HepG2 (cell line): Measurements from ENCODE around the gene NT5DC2. TPM values are rescaled to one million over a fixed set of nuclear protein-coding genes. Genes with fewer than 3 reads are reported as not detected.

ENCODE experiments used
- CENPX ChIP-seq: sonication (generic); formaldehyde crosslinking; IDR thresholded peaks from 2 replicates; pipeline ENCODE4 v1.9.0; 2021; ENCODE audit warnings: mild to moderate bottlenecking, missing genetic modification reagents, moderate library complexity
- FOXC1 ChIP-seq: sonication (generic); formaldehyde crosslinking; IDR thresholded peaks from 2 replicates; pipeline ENCODE4 v1.8.0; 2022; ENCODE audit warnings: mild to moderate bottlenecking, missing genetic modification reagents, borderline replicate concordance
- HHEX ChIP-seq: IDR thresholded peaks from 2 replicates; pipeline ENCODE4 v1.6.1; 2016; ENCODE audit warnings: control low read depth
- KAT8 ChIP-seq: IDR thresholded peaks from 2 replicates; pipeline ENCODE4 v1.6.1; 2016; ENCODE audit warnings: missing genetic modification reagents, missing compliant biosample characterization
- KLF15 ChIP-seq: sonication (generic); formaldehyde crosslinking; IDR thresholded peaks from 2 replicates; pipeline ENCODE4 v1.8.1; 2023; ENCODE audit warnings: borderline replicate concordance, mild to moderate bottlenecking, inconsistent platforms, missing genetic modification reagents, mixed read lengths
- MEIS2 ChIP-seq: sonication (generic); formaldehyde crosslinking; IDR thresholded peaks from 2 replicates; pipeline ENCODE4 v1.9.0; 2021; ENCODE audit warnings: mild to moderate bottlenecking, missing genetic modification reagents
- NBN ChIP-seq: fragments of 450-650 bp; conservative IDR thresholded peaks from 2 replicates; pipeline ENCODE4 v1.6.1; 2017
- NFE2L2 ChIP-seq: fragments of 150-350 bp; IDR thresholded peaks from 2 replicates; pipeline ENCODE4 v1.6.1; 2014; ENCODE audit warnings: low read length
- PHF8 ChIP-seq: sonication (generic); formaldehyde crosslinking; IDR thresholded peaks from 2 replicates; pipeline ENCODE4 v1.5.0; 2020; ENCODE audit warnings: missing genetic modification reagents
- TBX3 ChIP-seq: fragments of 450-650 bp; IDR thresholded peaks from 2 replicates; pipeline ENCODE4 v1.6.1; 2017; ENCODE audit warnings: antibody characterized with exemption, mild to moderate bottlenecking, inconsistent platforms, borderline replicate concordance
- TCF12 ChIP-seq, 2 experiments: fragments of 450-650 bp in 1 of 2; sonication (generic) in 1 of 2; formaldehyde crosslinking in 1 of 2; IDR thresholded peaks; 2 replicates each; pipeline versions ENCODE4 v1.6.1 to v1.8.0; 2017 to 2022; ENCODE audit warnings: antibody characterized with exemption in 1 of 2, mild to moderate bottlenecking in 1 of 2, missing genetic modification reagents in 1 of 2, moderate library complexity in 1 of 2
- ZNF224 ChIP-seq: sonication (generic); formaldehyde crosslinking; IDR thresholded peaks from 2 replicates; pipeline ENCODE4 v1.5.0; 2020; ENCODE audit warnings: mild to moderate bottlenecking, missing genetic modification reagents
- ZNF350 ChIP-seq: sonication (generic); formaldehyde crosslinking; IDR thresholded peaks from 2 replicates; pipeline ENCODE4 v1.4.0; 2020; ENCODE audit warnings: mild to moderate bottlenecking, low read depth, missing genetic modification reagents, borderline replicate concordance
- ZNF629 ChIP-seq: sonication (generic); formaldehyde crosslinking; conservative IDR thresholded peaks from 2 replicates; pipeline ENCODE4 v1.5.0; 2020; ENCODE audit warnings: missing genetic modification reagents
- ZNF7 ChIP-seq: IDR thresholded peaks from 2 replicates; pipeline ENCODE4 v1.6.1; 2016; ENCODE audit warnings: missing biosample characterization, missing genetic modification reagents
- ZNF780A ChIP-seq: sonication (generic); formaldehyde crosslinking; IDR thresholded peaks from 2 replicates; pipeline ENCODE4 v1.8.0; 2022; ENCODE audit warnings: mild to moderate bottlenecking, missing genetic modification reagents, moderate library complexity
- ZNF782 ChIP-seq: sonication (generic); formaldehyde crosslinking; IDR thresholded peaks from 2 replicates; pipeline ENCODE4 v1.4.0; 2020; ENCODE audit warnings: missing genetic modification reagents, mild to moderate bottlenecking, borderline replicate concordance
- polyA plus RNA-seq, 8 experiments: library from polyadenylated mRNA; depleted of rRNA in 3 of 8; stranded (reverse) in 7 of 8; unstranded in 1 of 8; fragments of >200 nt; fragmentation: Illumina TruSeq in 4 of 8; extraction: Trizol in 4 of 8; gene quantifications; 2 replicates each; pipeline versions ENCODE4 v1.2.1 to v1.2.3, GENCODE V29; 2011 to 2016; ENCODE audit warnings: low read depth in 4 of 8, missing spikeins in 1 of 8, mixed read lengths in 1 of 8; ENCODE audit not compliant: insufficient read depth in 1 of 8
- total RNA-seq, 5 experiments: library from RNA; depleted of rRNA; stranded (reverse); fragments of >200 nt; fragmentation: Illumina TruSeq; extraction: Trizol; gene quantifications; 2 replicates each; pipeline ENCODE4 v1.2.3, GENCODE V29; 2016; ENCODE audit warnings: low read depth in 1 of 5
- TF ChIP-seq, protein P1 (sequence below): sonication (generic); formaldehyde crosslinking; IDR thresholded peaks from 2 replicates; pipeline ENCODE4 v1.4.0; 2020; ENCODE audit warnings: missing genetic modification reagents, borderline replicate concordance
- TF ChIP-seq, protein P2 (sequence below): sonication (generic); formaldehyde crosslinking; IDR thresholded peaks from 2 replicates; pipeline ENCODE4 v1.9.0; 2022; ENCODE audit warnings: missing genetic modification reagents, mild to moderate bottlenecking, borderline replicate concordance
- TF ChIP-seq, protein P3 (sequence below): sonication (generic); formaldehyde crosslinking; IDR thresholded peaks from 2 replicates; pipeline ENCODE4 v1.4.0; 2020; ENCODE audit warnings: low read depth, mild to moderate bottlenecking, missing genetic modification reagents
- TF ChIP-seq, protein P4 (sequence below): sonication (generic); formaldehyde crosslinking; IDR thresholded peaks from 2 replicates; pipeline ENCODE4 v1.5.1; 2020; ENCODE audit warnings: mild to moderate bottlenecking, missing genetic modification reagents, borderline replicate concordance

Gene NT5DC2
- total and polyA plus RNA-seq, 2 of the 13 experiments (the other 11 are each of a cell fraction or from before 2014, with no cell fraction given) = 131 to 240 TPM

DNA sequence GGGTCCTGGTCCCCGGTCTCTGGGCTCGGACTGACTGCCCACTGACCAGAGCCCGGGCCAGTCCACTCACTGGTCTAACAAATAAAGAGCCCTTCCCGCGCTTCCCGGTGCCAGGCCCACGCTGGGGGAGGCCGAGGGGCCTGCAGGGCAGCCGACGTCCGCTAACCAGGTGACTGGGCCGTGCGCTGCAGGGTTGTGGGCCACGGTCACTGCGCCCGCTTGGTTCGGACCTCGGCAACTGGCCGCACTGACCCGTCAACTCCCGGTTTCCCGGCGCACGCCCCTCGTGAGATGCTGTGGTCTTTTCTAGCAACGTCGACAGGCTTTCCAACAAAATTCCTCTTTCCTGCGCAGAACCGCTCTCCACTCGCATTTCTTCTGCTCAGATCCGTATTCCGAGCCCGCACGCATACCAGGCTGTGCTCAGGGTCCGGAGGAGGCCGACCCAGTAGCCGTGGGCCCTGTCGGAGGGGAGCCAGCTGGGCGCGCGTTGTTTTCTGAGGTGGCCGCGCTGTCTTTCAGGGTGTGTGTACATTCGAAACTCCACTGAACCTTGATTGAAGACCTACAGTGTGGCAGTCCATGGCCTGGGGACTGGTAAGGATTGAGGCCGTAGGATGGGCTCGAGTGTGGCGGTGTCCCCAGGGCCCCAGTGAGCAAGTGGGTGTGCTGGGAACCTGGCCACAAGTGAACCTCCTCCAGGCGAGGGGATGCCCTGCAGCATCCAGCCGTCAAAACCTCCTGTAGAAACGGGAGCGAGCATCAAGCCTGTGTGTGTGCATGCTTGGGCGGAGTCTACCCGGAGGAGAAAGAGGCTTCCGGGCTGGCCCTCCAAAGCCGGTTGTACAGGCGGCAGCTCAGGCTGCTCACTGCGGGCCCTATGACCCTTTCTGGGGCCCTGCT is 875 bp upstream of the NT5DC2 start (continued):
- TF ChIP-seq, protein P1, sequence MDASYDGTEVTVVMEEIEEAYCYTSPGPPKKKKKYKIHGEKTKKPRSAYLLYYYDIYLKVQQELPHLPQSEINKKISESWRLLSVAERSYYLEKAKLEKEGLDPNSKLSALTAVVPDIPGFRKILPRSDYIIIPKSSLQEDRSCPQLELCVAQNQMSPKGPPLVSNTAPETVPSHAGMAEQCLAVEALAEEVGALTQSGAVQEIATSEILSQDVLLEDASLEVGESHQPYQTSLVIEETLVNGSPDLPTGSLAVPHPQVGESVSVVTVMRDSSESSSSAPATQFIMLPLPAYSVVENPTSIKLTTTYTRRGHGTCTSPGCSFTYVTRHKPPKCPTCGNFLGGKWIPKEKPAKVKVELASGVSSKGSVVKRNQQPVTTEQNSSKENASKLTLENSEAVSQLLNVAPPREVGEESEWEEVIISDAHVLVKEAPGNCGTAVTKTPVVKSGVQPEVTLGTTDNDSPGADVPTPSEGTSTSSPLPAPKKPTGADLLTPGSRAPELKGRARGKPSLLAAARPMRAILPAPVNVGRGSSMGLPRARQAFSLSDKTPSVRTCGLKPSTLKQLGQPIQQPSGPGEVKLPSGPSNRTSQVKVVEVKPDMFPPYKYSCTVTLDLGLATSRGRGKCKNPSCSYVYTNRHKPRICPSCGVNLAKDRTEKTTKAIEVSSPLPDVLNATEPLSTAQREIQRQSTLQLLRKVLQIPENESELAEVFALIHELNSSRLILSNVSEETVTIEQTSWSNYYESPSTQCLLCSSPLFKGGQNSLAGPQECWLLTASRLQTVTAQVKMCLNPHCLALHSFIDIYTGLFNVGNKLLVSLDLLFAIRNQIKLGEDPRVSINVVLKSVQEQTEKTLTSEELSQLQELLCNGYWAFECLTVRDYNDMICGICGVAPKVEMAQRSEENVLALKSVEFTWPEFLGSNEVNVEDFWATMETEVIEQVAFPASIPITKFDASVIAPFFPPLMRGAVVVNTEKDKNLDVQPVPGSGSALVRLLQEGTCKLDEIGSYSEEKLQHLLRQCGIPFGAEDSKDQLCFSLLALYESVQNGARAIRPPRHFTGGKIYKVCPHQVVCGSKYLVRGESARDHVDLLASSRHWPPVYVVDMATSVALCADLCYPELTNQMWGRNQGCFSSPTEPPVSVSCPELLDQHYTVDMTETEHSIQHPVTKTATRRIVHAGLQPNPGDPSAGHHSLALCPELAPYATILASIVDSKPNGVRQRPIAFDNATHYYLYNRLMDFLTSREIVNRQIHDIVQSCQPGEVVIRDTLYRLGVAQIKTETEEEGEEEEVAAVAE (CRISPR knock-in tag) = no peak
- TF ChIP-seq ZNF629 (CRISPR knock-in tag) = peak; percentile 25; the same call in 1 of the 2 replicates
- TF ChIP-seq, protein P2, sequence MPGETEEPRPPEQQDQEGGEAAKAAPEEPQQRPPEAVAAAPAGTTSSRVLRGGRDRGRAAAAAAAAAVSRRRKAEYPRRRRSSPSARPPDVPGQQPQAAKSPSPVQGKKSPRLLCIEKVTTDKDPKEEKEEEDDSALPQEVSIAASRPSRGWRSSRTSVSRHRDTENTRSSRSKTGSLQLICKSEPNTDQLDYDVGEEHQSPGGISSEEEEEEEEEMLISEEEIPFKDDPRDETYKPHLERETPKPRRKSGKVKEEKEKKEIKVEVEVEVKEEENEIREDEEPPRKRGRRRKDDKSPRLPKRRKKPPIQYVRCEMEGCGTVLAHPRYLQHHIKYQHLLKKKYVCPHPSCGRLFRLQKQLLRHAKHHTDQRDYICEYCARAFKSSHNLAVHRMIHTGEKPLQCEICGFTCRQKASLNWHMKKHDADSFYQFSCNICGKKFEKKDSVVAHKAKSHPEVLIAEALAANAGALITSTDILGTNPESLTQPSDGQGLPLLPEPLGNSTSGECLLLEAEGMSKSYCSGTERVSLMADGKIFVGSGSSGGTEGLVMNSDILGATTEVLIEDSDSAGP (CRISPR knock-in tag) = peak; percentile 79; the same call in 1 of the 2 replicates
- peak; percentile 58; the same call in 1 of the 2 replicates for TF ChIP-seq FOXC1 (CRISPR knock-in tag)
- peak; percentile 69 for TF ChIP-seq PHF8 (CRISPR knock-in tag)
- no peak for TF ChIP-seq KLF15 (CRISPR knock-in tag)
- TF ChIP-seq, protein P3, sequence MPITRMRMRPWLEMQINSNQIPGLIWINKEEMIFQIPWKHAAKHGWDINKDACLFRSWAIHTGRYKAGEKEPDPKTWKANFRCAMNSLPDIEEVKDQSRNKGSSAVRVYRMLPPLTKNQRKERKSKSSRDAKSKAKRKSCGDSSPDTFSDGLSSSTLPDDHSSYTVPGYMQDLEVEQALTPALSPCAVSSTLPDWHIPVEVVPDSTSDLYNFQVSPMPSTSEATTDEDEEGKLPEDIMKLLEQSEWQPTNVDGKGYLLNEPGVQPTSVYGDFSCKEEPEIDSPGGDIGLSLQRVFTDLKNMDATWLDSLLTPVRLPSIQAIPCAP (CRISPR knock-in tag) = no peak
- TF ChIP-seq TCF12 (IDR thresholded peaks at IDR 0.05) = no peak
- TF ChIP-seq TCF12 (CRISPR knock-in tag; IDR thresholded peaks at IDR 0.05) = no peak
- TF ChIP-seq ZNF350 (CRISPR knock-in tag) = peak; percentile 63
- TF ChIP-seq CENPX (CRISPR knock-in tag) = no peak
- TF ChIP-seq NBN = no peak
- TF ChIP-seq, protein P4, sequence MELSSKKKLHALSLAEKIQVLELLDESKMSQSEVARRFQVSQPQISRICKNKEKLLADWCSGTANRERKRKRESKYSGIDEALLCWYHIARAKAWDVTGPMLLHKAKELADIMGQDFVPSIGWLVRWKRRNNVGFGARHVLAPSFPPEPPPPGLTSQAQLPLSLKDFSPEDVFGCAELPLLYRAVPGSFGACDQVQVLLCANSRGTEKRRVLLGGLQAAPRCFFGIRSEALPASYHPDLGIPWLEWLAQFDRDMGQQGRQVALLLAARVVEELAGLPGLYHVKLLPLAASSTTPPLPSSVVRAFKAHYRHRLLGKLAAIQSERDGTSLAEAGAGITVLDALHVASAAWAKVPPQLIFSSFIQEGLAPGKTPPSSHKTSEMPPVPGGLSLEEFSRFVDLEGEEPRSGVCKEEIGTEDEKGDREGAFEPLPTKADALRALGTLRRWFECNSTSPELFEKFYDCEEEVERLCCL (CRISPR knock-in tag) = no peak
- TF ChIP-seq ZNF7 = no peak
- no peak; the same call in 1 of the 2 replicates for TF ChIP-seq KAT8
- TF ChIP-seq ZNF780A (CRISPR knock-in tag) = no peak
- TF ChIP-seq HHEX (CRISPR knock-in tag) = no peak
- no peak; the same call in 1 of the 2 replicates for TF ChIP-seq ZNF782 (CRISPR knock-in tag)
- TF ChIP-seq MEIS2 = 0 out of 2 replicates have a peak, but pooled peaks have one; percentile 42
- no peak for TF ChIP-seq TBX3
- no peak for TF ChIP-seq NFE2L2
- TF ChIP-seq ZNF224 (CRISPR knock-in tag) = 0 out of 2 replicates have a peak, but pooled peaks have one; percentile 40
